Esophagus squamous epithelium (tissue), 4 donors: ENCODE results near the gene NDUFB2.
A peak's percentile ranks its signal among the peaks of the same experiment; 100 is the strongest.

Experiments used
- CTCF ChIP-seq, 6 experiments: fragments of 450-650 bp in 4 of 6; fragments of 200-600 bp in 2 of 6; sonication (generic) in 2 of 6; IDR thresholded peaks; one replicate each; pipeline ENCODE4 v1.5.1; 2016 to 2019; ENCODE audit warnings: antibody characterized with exemption in 6 of 6, mild to moderate bottlenecking in 4 of 6, moderate library complexity in 4 of 6
- POLR2A ChIP-seq, 4 donors: fragments of 450-650 bp; IDR thresholded peaks; one replicate each; pipeline ENCODE4 v1.6.1; 2017; ENCODE audit warnings: antibody characterized with exemption in 4 of 4, mild to moderate bottlenecking in 4 of 4, moderate library complexity in 3 of 4

- peak in 4 of 6 experiments; percentile 27 to 44 (median 34) for TF ChIP-seq CTCF (IDR thresholded peaks at IDR 0.05)
- no peak for TF ChIP-seq POLR2A (IDR thresholded peaks at IDR 0.05)
These were observed 49.4 kb upstream of the NDUFB2 start for GRCh38 chr7:140646931-140647647.
